Muscle of back (tissue), 13 donors: ENCODE measurements around the gene PRSS37. TPM values are rescaled to one million over a fixed set of nuclear protein-coding genes. Genes with fewer than 3 reads are reported as not detected.
"Not testable (repeated sequence)": the region's sequence is repeated elsewhere in the genome, so short reads cannot be mapped to it uniquely, and the experiment has no call there.

Experiments
- DNase-seq, 3 donors: peaks; one replicate each; pipeline versions ENCODE4 v3.0.0 to v3.0.0-alpha.2; 2013
- long read RNA-seq, 9 donors: transcript quantifications; one replicate each; lab custom pipeline, GENCODE V29; 2026
- polyA plus RNA-seq, 10 donors: library from polyadenylated mRNA; unstranded; fragments of 120-200 nt; gene quantifications; one replicate each; pipeline ENCODE4 v1.2.1, GENCODE V29; 2013; ENCODE audit not compliant: insufficient read length in 10 of 10

Gene PRSS37, protein sequence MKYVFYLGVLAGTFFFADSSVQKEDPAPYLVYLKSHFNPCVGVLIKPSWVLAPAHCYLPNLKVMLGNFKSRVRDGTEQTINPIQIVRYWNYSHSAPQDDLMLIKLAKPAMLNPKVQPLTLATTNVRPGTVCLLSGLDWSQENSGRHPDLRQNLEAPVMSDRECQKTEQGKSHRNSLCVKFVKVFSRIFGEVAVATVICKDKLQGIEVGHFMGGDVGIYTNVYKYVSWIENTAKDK
- polyA plus RNA-seq, result under 1 TPM in 6 of 10 donors, not detected in 4; 0.07 to 0.30 (median 0.19) TPM
- long read RNA-seq, donor 1, result 0 reads
- long read RNA-seq, donor 2, result 0 reads
- long read RNA-seq, donor 3, result 0 reads
- long read RNA-seq, donor 4, result 0 reads
- long read RNA-seq, donor 5, result 0 reads
- long read RNA-seq, donor 6, result 0 reads
- long read RNA-seq, donor 7, result 0 reads
- long read RNA-seq, donor 8, result 0 reads
- long read RNA-seq, donor 9, result 0 reads

- no peak for DNase-seq
Measured at GRCh38 chr7:141841385-141841784, at the start of gene PRSS37. Gene PRSS37 (minus strand): TSS chr7:141841485. CDS start chr7:141841049, 436 bp downstream.

- no peak for DNase-seq
Measured at GRCh38 chr7:141889321-141889720, 48.0 kb upstream of the PRSS37 start.

GRCh38 chr7:141884539-141885225 lies 43.4 kb upstream of the PRSS37 start:
- peak in 1 of 3 donors; percentile 2 for DNase-seq

DNA sequence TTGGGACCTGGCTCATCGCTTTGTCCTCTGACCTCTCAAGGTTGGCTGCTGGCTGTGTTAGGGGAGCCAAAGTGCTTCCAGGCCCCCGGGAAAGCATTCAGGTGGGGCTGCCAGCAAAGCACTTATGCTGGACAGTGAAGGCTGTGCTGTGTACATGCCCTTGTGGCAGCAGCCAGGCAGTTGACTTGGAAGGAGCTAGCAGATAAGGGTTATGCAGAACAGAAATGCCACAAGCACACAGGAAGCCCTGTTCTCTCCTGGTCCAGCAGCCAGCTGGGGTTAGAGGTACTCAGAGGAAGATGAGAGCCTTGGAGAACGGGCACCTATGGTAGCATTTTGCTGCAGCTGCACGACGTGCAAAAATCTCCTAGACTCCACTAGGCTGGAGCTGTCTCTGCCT lies 39.7 kb upstream of the PRSS37 start:
- DNase-seq, result no peak

- no peak for DNase-seq
Measured at GRCh38 chr7:141877365-141877764, 36.1 kb upstream of the PRSS37 start.

DNA sequence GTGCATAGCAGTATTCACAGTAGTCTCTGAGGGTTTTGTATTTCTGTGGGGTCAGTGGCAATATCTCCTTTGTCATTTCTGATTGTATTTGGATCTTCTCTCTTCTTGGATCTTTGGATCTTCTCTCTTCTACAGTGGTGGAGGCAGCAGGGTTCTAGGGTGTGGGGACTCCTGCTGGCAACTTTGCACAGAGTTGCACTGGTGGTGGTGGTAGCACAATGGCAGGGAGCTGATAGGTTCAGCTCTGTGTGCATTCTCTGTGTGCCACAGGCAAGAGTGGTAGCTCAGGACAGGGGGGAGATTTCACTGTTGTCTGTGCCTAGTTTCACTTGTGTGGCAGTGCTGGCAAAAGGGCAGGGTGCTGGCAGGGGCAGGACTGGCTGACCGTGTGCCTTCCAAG lies 35.1 kb upstream of the PRSS37 start:
- no peak for DNase-seq

- no peak for DNase-seq
Measured at GRCh38 chr7:141875453-141875852, 34.2 kb upstream of the PRSS37 start.

GRCh38 chr7:141874787-141875186 lies 33.5 kb upstream of the PRSS37 start:
- DNase-seq, result no peak

DNA sequence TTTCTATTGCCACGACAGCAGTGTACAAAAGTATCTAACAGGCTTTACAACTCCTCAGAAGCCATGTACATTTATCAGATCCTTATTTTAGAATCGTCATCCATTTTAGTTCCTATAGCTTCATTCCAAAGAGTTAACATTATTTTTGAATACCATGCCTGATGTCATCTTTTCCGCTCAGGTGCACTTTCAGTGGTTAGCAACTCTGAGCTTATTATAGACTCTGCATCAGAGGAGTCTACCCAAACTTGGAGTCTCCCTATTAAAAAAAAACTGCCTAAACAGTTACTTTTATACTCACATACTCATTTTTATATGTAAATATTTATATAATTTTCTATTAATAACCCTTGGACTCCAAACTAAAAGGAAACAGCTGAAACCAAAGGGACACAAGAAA lies 31.6 kb upstream of the PRSS37 start:
- no peak for DNase-seq

DNA sequence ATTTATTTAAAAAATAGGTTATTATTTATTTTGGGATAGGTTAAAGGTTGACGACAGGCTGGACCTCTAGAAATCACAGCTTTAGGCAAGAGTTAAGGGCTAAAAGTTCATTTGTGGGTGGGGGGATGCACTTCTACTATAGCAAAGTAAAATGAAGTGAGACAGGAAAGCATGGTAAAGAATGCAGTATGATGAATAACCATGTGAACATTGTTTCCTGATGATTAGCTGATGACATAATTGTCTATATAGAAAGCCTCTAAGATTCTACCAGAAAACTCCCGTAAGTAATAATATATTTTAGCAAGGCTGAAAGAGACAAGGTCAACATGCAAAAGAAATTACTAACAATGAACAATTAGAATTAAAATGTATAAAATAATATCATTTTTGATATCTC lies 25.7 kb upstream of the PRSS37 start:
- DNase-seq, result no peak

GRCh38 chr7:141864765-141865447 lies 23.6 kb upstream of the PRSS37 start:
- DNase-seq, result no peak

DNA sequence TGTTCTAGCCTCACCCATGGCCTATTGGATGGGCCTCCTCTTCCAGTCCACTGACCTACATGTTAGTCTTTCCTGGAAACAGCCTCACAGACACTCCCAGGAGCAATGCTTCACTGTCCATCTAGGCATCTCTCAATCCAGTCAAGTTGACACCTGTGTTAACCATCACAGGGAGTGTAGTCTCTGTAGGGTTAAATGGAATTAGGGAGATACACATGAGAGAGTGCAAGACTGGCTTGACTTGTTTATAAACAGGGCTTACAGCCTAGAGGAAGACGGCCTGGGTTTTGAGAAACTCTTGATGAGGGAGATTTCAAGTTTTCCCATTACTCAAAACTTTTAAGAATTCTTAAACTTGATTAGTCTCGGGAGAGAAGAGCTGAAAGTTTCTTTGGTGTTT lies 18.9 kb upstream of the PRSS37 start:
- no peak for DNase-seq

GRCh38 chr7:141847996-141848395 lies 6.7 kb upstream of the PRSS37 start:
- no peak for DNase-seq

- DNase-seq, result no peak
Measured at GRCh38 chr7:141844256-141844655, 3.0 kb upstream of the PRSS37 start.

GRCh38 chr7:141842904-141843303 lies 1.6 kb upstream of the PRSS37 start:
- no peak for DNase-seq

DNA sequence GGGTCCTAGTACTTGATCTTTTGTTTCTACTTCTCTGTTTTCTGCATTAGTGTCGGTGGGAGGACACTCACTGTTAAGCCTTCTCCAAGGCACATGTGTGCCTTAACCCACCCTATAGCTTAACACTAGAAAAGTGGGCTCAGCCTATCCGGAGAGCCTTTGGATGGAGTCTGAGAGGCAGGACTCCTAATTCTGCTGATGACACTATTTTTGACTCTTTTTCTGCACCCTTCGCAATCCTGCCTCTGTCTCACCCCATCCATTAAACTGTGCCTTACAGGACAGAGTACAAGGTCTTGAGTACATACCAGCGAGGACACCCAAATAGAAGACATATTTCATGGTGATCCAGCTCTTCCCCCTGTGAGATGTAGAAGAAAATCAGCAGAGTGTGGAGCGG lies 577 bp downstream of the PRSS37 start:
- no peak for DNase-seq

DNA sequence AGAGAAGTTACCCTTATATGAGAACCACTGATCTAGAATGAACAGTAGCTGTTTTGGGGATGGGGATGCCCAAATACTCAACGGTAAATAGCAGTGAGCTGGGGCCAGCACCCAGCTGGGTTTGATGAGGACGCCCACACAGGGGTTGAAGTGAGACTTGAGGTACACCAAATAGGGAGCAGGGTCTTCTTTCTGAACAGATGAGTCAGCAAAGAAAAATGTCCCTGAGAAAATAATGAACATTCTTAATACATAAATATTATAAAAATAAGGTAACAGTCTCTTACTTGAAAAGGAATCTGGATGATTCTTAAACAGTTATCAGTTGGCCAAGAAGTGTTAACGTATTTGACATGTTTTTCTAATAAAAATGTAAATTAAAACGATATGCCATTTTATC lies 2.0 kb downstream of the PRSS37 start:
- no peak for DNase-seq

- no peak for DNase-seq
Measured at GRCh38 chr7:141838581-141838980, 2.7 kb downstream of the PRSS37 start.

DNA sequence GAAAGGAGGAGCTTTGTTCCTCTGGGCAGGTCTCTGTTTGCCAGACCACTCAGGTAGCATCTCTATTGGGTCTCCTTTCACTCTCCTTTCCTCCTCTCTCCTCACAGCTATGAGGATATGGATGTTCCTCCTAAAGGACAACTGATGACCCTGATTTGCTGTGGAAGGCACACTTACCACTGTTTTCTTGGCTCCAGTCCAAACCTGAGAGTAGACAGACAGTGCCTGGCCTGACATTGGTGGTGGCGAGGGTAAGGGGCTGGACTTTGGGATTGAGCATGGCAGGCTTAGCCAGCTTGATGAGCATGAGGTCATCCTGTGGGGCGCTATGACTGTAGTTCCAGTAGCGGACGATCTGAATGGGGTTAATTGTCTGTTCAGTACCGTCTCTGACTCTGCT lies 3.6 kb downstream of the PRSS37 start:
- no peak for DNase-seq

DNA sequence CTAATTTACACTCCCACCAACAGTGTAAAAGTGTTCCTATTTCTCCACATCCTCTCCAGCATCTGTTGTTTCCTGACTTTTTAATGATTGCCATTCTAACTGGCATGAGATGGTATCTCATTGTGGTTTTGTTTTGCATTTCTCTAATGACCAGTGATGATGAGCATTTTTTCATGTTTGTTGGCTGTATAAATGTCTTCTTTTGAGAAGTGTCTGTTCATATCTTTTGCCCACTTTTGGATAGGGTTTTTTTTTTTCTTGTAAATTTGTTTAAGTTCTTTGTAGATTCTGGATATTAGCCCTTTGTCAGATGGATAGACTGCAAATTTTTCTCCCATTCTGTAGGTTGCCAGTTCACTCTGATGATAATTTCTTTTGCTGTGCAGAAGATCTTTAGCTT lies 18.9 kb downstream of the PRSS37 start:
- not testable (repeated sequence) for DNase-seq

GRCh38 chr7:141820067-141820466 lies 21.2 kb downstream of the PRSS37 start:
- no peak for DNase-seq

GRCh38 chr7:141792526-141792925 lies 48.8 kb downstream of the PRSS37 start:
- DNase-seq, result no peak

DNA sequence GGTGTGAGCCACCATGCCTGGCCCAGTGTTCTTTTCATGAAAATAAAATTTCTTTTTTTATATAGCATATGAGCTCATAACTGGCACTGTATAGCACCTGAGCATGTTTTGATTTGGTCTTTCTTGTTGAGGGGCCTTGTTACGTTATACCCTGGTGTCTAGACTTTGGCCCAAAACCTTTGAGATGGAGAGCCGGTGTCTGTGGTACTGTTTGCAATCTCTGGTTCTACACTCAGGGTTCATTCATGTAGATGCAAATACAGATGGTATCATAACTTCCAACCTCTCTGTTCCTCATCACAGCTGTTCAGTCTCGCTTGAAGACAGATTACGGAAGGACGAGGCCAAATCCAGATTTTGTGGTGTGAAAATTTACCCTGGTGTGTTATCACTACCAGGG lies 51.4 kb downstream of the PRSS37 start, which contains the start of gene TAS2R5:
Gene TAS2R5, plus strand, starts transcription at position 301 of the 400 bp plus-strand sequence. CDS start 145 bp downstream, outside the sequence.
- no peak for DNase-seq
